GM10266 (cell line): ENCODE data around the gene LMOD1.
"Not testable (repeated sequence)": the region's sequence is repeated elsewhere in the genome, so short reads cannot be mapped to it uniquely, and the experiment has no call there.

Source experiments
- DNase-seq: peaks from one replicate; pipeline ENCODE4 v3.0.0; 2012; ENCODE audit errors: extremely low spot score
- CTCF ChIP-seq: IDR thresholded peaks from 2 replicates; pipeline ENCODE4 v1.5.1; 2012; ENCODE audit warnings: mild to moderate bottlenecking, low read depth; ENCODE audit not compliant: control insufficient read depth, insufficient read depth; ENCODE audit errors: missing control alignments

Gene LMOD1

GRCh38 chr1:201904579-201904978 lies 41.8 kb downstream of the LMOD1 start:
- no peak for TF ChIP-seq CTCF
- DNase-seq = no peak

GRCh38 chr1:201903135-201903534 lies 43.2 kb downstream of the LMOD1 start:
- no peak for TF ChIP-seq CTCF
- no peak for DNase-seq

GRCh38 chr1:201902198-201902597 lies 44.1 kb downstream of the LMOD1 start:
- no peak for DNase-seq
- TF ChIP-seq CTCF = no peak

GRCh38 chr1:201901036-201901435 lies 45.3 kb downstream of the LMOD1 start:
- not testable (repeated sequence) for DNase-seq

GRCh38 chr1:201900476-201900875 lies 45.9 kb downstream of the LMOD1 start:
- no peak for DNase-seq

GRCh38 chr1:201899683-201900429 lies 46.5 kb downstream of the LMOD1 start:
- no peak for DNase-seq
- TF ChIP-seq CTCF = no peak

More at GRCh38 chr1:201900476-201900875, 45.9 kb downstream of the LMOD1 start:
- TF ChIP-seq CTCF = no peak

- no peak for DNase-seq
- no peak for TF ChIP-seq CTCF
Measured at GRCh38 chr1:201898992-201899391, 47.4 kb downstream of the LMOD1 start.

- TF ChIP-seq CTCF = no peak
- DNase-seq = no peak
Measured at GRCh38 chr1:201898240-201898894, 48.0 kb downstream of the LMOD1 start.
